Activated naive CD8-positive, alpha-beta T cell treated with anti-CD3 and anti-CD28 coated beads, Interleukin-2, amount 50 U/mL, for 16 hours (primary cell): ENCODE data around the gene CHCHD6.

Experiments used
- DNase-seq: peaks from one replicate; pipeline ENCODE4 v3.0.0-alpha.2; 2020; ENCODE audit warnings: low read depth, low spot score

The CHCHD6 gene

GRCh38 chr3:126991366-126992200 is 287.5 kb downstream of the CHCHD6 start:
- DNase-seq = no peak

GRCh38 chr3:126992216-126992615 is 288.2 kb downstream of the CHCHD6 start:
- DNase-seq = no peak

- DNase-seq = no peak
Measured at GRCh38 chr3:126992776-126993175, 288.7 kb downstream of the CHCHD6 start.

- no peak for DNase-seq
Measured at GRCh38 chr3:126993436-126993835, 289.4 kb downstream of the CHCHD6 start.

- no peak for DNase-seq
Measured at GRCh38 chr3:126994661-126995245, 290.7 kb downstream of the CHCHD6 start.

- no peak for DNase-seq
Measured at GRCh38 chr3:126995254-126995780, 291.3 kb downstream of the CHCHD6 start.

GRCh38 chr3:126995926-126996512 is 292.0 kb downstream of the CHCHD6 start:
- no peak for DNase-seq

- DNase-seq = no peak
Measured at GRCh38 chr3:126996905-126997304, 292.9 kb downstream of the CHCHD6 start.

GRCh38 chr3:126997455-126998038 is 293.5 kb downstream of the CHCHD6 start:
- no peak for DNase-seq

- DNase-seq = no peak
Measured at GRCh38 chr3:126998320-126998719, 294.3 kb downstream of the CHCHD6 start.

- no peak for DNase-seq
Measured at GRCh38 chr3:126998728-126999127, 294.7 kb downstream of the CHCHD6 start.

GRCh38 chr3:126999383-126999782 is 295.3 kb downstream of the CHCHD6 start:
- no peak for DNase-seq

- no peak for DNase-seq
Measured at GRCh38 chr3:127000119-127000518, 296.1 kb downstream of the CHCHD6 start.

GRCh38 chr3:127000761-127001160 is 296.7 kb downstream of the CHCHD6 start:
- DNase-seq = no peak

- no peak for DNase-seq
Measured at GRCh38 chr3:127001486-127002194, 297.6 kb downstream of the CHCHD6 start.

GRCh38 chr3:127002195-127003174 is 298.4 kb downstream of the CHCHD6 start:
- DNase-seq = no peak

GRCh38 chr3:127003175-127003555 is 299.1 kb downstream of the CHCHD6 start:
- no peak for DNase-seq

- no peak for DNase-seq
Measured at GRCh38 chr3:127003601-127004280, 299.7 kb downstream of the CHCHD6 start.

GRCh38 chr3:127004641-127005397 is 300.8 kb downstream of the CHCHD6 start:
- DNase-seq = no peak
